ENCODE measurements around the gene SNAI3. TPM values are rescaled to one million over a fixed set of nuclear protein-coding genes. Genes with fewer than 3 reads are reported as not detected.

Gene SNAI3
- total RNA-seq, 4 donors from 2014 or later, result 0.39 to 1.7 (median 1.1) TPM; not detected in 1

GRCh38 chr16:88733630-88734360, 47.5 kb upstream of the SNAI3 start:
- Histone ChIP-seq H3K27ac (no peak overlapping the region), H3K4me3 (no peak overlapping the region), H3K4me1 (peaks cover 0 to 15% (median 0%) of the 10 kb centered on the region in 3 donors), H3K9me3 (no peaks in the 10 kb centered on the region), H3K27me3 (no peaks in the 10 kb centered on the region), H3K36me3 (peaks cover 0 to 91% of the 10 kb centered on the region in 2 donors)
- WGBS, 2 donors (ENCODE audit: low coverage in 1 of 2), result no CpG with 5 or more reads among the region's 27 CpGs
- ATAC-seq, result no peak
- no peak for TF ChIP-seq EP300 (IDR thresholded peaks at IDR 0.05)

GRCh38 chr16:88732961-88733294, 46.6 kb upstream of the SNAI3 start:
- Histone ChIP-seq H3K36me3 (peaks cover 0 to 86% of the 10 kb centered on the region in 2 donors), H3K27me3 (no peaks in the 10 kb centered on the region), H3K4me3 (no peak overlapping the region), H3K4me1 (peaks cover 0 to 11% (median 0%) of the 10 kb centered on the region in 3 donors), H3K27ac (no peak overlapping the region), H3K9me3 (no peaks in the 10 kb centered on the region)
- ATAC-seq, result no peak
- TF ChIP-seq POLR2AphosphoS5 (IDR thresholded peaks at IDR 0.05) (no peak), CTCF (IDR thresholded peaks at IDR 0.05) (no peak), EP300 (IDR thresholded peaks at IDR 0.05) (no peak), POLR2A (IDR thresholded peaks at IDR 0.05) (no peak)
- WGBS, 2 donors (ENCODE audit: low coverage in 1 of 2), result no CpG with 5 or more reads among the region's 13 CpGs

GRCh38 chr16:88732172-88732960, 46.1 kb upstream of the SNAI3 start:
- ATAC-seq, result no peak
- Histone ChIP-seq H3K9me3 (no peaks in the 10 kb centered on the region), H3K4me3 (no peak overlapping the region), H3K36me3 (peaks cover 0 to 86% of the 10 kb centered on the region in 2 donors), H3K4me1 (peaks cover 0 to 6% (median 0%) of the 10 kb centered on the region in 3 donors), H3K27me3 (no peaks in the 10 kb centered on the region), H3K27ac (no peak overlapping the region)
- TF ChIP-seq POLR2AphosphoS5 (IDR thresholded peaks at IDR 0.05) (peak; percentile 19), EP300 (IDR thresholded peaks at IDR 0.05) (no peak)
- no CpG with 5 or more reads among the region's 30 CpGs for WGBS, 2 donors (ENCODE audit: low coverage in 1 of 2)

DNA sequence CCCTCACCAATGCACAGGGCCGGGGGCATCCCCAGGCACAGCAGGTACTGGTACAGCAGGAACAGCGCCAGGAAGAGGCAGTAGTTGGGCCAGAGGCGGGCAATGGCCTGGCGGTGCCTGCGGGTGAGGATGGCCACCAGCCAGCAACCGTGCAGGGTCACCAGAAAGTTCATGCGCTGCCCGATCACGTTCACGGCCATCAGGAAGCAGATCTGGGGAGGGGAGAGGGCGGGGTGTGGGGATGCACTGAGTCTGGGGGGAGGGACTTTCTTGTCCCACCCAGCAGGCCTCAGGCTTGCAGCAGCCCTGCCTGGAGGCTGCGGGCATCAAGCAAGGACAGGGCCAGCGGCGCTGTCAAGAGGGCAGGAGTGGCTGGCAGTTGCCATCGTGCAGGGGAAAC, 45.4 kb upstream of the SNAI3 start:
- TF ChIP-seq EP300 (IDR thresholded peaks at IDR 0.05) (no peak), CTCF (IDR thresholded peaks at IDR 0.05) (no peak), POLR2AphosphoS5 (IDR thresholded peaks at IDR 0.05) (no peak), POLR2A (IDR thresholded peaks at IDR 0.05) (no peak)
- Histone ChIP-seq H3K36me3 (peaks cover 0 to 88% of the 10 kb centered on the region in 2 donors), H3K4me3 (no peak overlapping the region), H3K27me3 (no peaks in the 10 kb centered on the region), H3K27ac (no peak overlapping the region), H3K9me3 (no peaks in the 10 kb centered on the region), H3K4me1 (no peaks in the 10 kb centered on the region)
- WGBS, 2 donors (ENCODE audit: low coverage in 1 of 2), result 100% methylated on average over 1 of the region's 15 CpGs; no CpG with 5 or more reads in 1 of the 2 donors
- ATAC-seq, result no peak

GRCh38 chr16:88730632-88731607, 44.6 kb upstream of the SNAI3 start:
- Histone ChIP-seq H3K36me3 (peaks cover 0 to 88% of the 10 kb centered on the region in 2 donors), H3K27me3 (no peaks in the 10 kb centered on the region), H3K9me3 (no peaks in the 10 kb centered on the region), H3K4me3 (no peak overlapping the region), H3K4me1 (no peaks in the 10 kb centered on the region), H3K27ac (no peak overlapping the region)
- no peak for ATAC-seq
- WGBS, 2 donors (ENCODE audit: low coverage in 1 of 2), result 77 to 80% methylated on average over 3 to 16 of the region's 34 CpGs
- TF ChIP-seq POLR2A (IDR thresholded peaks at IDR 0.05) (no peak), CTCF (IDR thresholded peaks at IDR 0.05) (no peak), POLR2AphosphoS5 (IDR thresholded peaks at IDR 0.05) (no peak), EP300 (IDR thresholded peaks at IDR 0.05) (no peak)

Measured in gastroesophageal sphincter (tissue), 4 donors.